HG03378 (cell line): ENCODE results near the gene TSPAN4.

Source experiments
- ATAC-seq: cut with Tn5 transposase; IDR thresholded peaks from one replicate; pipeline ENCODE4 v1.9.1; 2021; ENCODE audit warnings: mild to moderate bottlenecking, moderate library complexity; ENCODE audit not compliant: unreplicated experiment

The TSPAN4 gene

GRCh38 chr11:848380-848931, 5.8 kb downstream of the TSPAN4 start:
- ATAC-seq = no peak

- ATAC-seq = no peak
Measured at GRCh38 chr11:849104-849824, 6.6 kb downstream of the TSPAN4 start.

GRCh38 chr11:849951-850774, 7.5 kb downstream of the TSPAN4 start:
- ATAC-seq = no peak

GRCh38 chr11:850775-851763, 8.4 kb downstream of the TSPAN4 start:
- no peak for ATAC-seq

- no peak for ATAC-seq
Measured at GRCh38 chr11:852762-853161, 10.1 kb downstream of the TSPAN4 start.

GRCh38 chr11:853682-854448, 11.2 kb downstream of the TSPAN4 start:
- no peak for ATAC-seq

- no peak for ATAC-seq
Measured at GRCh38 chr11:854601-855329, 12.1 kb downstream of the TSPAN4 start.

- ATAC-seq = no peak
Measured at GRCh38 chr11:855330-855674, 12.7 kb downstream of the TSPAN4 start.

GRCh38 chr11:855796-856195, 13.1 kb downstream of the TSPAN4 start:
- ATAC-seq = no peak

- no peak for ATAC-seq
Measured at GRCh38 chr11:856397-856796, 13.7 kb downstream of the TSPAN4 start.

- no peak for ATAC-seq
Measured at GRCh38 chr11:858053-858761, 15.6 kb downstream of the TSPAN4 start.

GRCh38 chr11:858762-859339, 16.2 kb downstream of the TSPAN4 start:
- ATAC-seq = no peak

GRCh38 chr11:859394-860131, 16.9 kb downstream of the TSPAN4 start:
- ATAC-seq = no peak

- no peak for ATAC-seq
Measured at GRCh38 chr11:860234-861104, 17.8 kb downstream of the TSPAN4 start.

- no peak for ATAC-seq
Measured at GRCh38 chr11:861105-861479, 18.4 kb downstream of the TSPAN4 start.

GRCh38 chr11:862081-862661, 19.5 kb downstream of the TSPAN4 start:
- ATAC-seq = no peak

GRCh38 chr11:862696-863022, 20.0 kb downstream of the TSPAN4 start:
- ATAC-seq = no peak
